ENCODE results near the gene CEBPB. TPM values are rescaled to one million over a fixed set of nuclear protein-coding genes. Genes with fewer than 3 reads are reported as not detected.
"Not testable (repeated sequence)": the region's sequence is repeated elsewhere in the genome, so short reads cannot be mapped to it uniquely, and the experiment has no call there.

The CEBPB gene
- polyA plus RNA-seq, 4 donors, result 4.0 to 8.5 (median 4.9) TPM

DNA sequence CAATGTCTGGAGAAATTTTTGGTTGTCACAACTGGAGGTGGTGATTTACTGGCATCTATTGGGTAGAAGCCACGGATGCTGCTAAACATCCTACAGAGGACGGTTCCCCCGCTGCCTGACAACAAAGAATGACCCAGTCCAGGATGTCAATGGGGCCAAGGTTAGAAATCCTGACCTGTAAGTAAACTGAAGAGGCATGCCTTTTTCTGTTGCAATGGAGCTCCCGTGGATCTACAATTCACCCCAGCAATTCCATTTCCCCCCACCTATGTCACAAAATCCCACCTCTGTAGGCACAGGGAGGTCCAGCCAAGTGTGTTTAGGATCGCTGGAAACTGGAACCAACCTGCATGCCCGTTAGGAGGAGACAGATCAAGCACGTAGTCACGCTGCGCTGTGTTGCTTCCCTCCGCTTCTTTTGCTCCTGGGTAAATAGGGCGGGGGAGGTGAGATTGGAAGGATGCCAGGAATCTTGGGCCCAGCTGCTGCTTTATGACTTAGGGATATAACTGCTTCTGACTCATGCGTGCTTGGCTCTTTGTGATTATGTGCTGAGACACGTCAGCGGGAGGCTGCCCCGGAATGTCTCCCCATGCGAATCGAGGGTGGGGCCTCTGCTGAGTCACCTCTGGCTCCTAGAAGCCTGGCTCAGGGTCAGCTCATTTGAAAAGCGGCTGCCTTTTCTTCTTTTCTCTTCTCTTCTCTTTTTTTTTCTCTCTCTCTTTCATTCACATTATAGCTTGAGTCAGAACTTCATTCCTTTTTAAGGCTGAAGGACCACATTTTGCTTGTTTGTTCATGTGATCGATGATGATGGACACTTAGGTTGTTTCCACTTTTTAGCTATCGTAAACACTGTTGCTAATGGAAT lies 24.7 kb upstream of the CEBPB start:
- DNase-seq (ENCODE audit: low read depth in 4 of 4, low spot score in 2 of 4), result peak; percentile 91 to 95 (median 94)

DNA sequence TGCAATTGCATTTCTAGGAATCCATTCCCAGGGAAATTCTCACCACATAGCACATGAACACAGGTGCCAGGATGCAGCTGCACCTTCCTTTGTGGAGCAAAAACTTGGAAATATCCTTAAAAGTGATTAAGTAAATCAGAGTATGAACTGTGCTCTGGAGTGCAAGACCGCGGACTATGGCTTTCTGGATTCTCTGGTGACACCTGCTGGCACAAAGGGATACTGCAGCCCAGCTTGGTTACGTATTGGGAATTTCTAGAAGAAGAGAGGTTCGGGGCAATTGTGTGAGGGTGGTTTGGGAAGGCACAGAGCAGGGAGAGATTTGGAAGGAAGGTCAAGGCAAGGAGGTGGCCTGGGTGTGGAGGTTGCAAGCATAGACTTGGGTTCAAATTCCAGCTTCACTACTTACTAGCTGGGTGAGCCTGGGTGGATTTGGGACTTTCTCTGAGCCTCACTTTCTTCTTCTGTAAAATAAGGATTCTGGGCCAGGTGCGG lies 21.3 kb upstream of the CEBPB start:
- DNase-seq (ENCODE audit: low read depth in 4 of 4, low spot score in 2 of 4), result no peak

DNA sequence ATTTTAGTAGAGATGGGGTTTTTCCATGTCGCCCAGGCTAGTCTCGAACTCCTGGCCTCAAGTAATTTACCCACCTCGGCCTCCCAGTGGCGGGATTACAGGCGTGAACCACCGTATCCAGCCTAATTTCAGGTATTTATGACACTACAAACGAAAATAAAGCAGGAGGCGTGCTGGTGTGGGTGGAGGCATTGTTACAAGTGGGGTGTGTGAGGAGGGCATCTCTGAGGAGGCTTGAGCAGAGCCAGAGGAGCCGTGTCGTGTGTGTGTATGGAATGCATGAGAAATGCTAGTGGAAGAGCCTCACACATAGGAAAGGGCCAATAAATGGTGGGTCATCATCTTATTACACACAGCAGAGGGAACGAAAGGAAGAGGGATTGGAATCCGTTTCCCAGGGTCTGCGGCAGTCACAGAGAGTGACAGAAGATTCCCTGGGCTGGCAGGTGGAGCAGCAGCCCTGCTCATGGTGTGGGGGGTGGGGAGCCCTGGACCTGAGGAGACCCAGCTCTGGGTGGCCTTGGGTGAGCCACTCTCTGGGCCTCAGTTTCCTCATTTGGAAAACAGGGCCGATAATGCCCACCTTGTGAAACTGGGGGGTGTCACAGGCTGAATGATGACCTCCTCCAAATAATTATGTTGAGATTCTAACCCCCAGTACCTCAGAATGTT lies 19.9 kb upstream of the CEBPB start:
- DNase-seq (ENCODE audit: low read depth in 4 of 4, low spot score in 2 of 4), result no peak

DNA sequence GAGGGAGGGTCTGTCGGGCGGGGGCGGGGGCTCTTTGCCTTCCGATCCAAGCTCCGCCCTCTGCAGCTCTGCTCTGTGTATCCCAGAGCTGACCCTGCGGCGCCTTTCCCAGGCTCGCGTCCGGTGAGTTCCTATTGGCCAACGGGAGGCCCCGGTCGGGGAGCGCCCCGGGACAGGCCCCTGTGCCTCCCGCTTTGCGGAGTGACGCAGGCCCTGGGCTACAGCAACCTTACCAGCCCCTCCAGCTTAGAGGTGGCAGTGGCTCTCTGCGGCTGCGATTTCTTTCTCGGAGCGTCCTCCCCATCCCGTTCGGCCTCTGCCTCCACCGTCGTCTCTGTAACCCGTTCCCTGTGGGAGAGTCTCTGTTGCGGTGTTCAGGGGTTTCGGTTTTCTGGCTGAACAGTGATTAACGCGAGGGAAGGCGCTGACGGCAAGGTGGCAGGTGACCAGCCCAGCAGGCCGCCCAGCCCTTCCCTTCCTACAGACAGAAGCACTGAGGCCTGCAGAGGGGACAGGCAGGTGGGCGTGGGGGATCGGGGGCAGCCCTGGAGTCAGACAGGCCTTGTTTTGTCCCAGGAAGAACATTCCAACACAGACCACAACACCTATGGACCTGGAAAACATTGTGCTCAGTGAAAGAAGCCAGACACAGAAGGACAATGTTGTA lies 18.1 kb upstream of the CEBPB start:
- no peak for DNase-seq (ENCODE audit: low read depth in 4 of 4, low spot score in 2 of 4)

DNA sequence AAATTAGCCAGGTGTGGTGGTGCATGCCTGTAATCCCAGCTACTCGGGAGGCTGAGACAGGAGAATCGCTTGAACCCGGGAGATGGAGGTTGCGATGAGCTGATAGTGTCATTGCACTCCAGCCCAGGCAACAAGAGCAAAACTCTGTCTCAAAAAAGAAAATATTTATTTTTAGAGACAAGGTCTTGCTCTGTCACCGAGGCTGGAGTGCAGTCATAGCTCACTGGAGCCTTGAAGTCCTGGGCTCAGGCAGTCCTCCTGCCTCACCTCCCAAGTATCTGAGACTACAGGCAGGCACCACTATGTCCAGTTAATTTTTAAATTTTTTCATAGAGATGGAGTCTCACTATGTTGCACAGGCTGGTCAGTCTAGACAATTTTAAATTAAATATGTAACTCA lies 16.2 kb upstream of the CEBPB start:
- no peak for DNase-seq (ENCODE audit: low read depth in 4 of 4, low spot score in 2 of 4)

DNA sequence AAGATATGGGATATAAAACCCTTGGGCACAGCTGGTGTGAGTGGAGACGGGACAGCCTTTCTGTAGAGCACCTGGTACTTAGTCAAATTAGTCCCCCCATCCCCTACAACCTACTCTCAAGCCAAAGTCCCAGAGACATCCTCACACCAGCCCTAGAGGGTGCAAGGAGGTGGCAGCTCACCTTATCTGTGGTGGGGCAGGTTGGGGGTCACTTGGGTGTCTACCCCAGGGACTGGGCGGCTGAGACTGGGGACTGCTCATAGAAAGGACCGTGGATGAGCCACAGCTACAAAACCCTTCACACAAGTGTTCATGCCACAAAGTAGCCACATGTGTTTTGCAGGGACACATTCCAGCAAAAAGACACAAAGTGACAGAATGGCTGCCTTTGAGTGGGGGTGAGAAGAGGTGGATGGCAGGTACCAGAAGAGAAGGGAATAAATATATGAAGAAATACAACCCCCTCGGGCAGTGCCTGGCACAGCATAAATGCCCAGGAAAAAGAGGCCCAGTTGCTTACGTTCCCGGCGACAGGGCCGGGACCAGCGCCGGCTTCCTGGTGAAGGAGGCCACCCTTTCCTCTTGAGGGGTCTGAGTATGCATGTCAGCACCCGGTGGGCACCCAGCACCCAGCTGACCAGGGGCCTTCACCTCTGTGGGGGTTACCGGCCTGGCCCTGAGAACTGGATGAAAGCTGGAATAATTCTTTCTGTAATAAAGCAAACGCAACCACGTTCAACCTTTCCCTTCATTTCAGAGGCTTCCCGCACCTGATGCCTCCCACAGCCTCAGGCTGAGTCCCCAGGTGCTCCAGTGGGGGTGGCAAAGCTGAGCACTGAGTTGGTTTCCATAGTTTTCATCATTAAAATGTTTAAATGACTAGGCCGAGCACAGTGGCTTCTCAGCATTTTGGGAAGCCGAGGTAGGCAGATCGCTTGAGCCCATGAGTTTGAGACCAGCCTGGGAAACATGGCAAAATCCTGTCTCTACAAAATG lies 14.4 kb upstream of the CEBPB start:
- DNase-seq (ENCODE audit: low read depth in 4 of 4, low spot score in 2 of 4), result no peak

DNA sequence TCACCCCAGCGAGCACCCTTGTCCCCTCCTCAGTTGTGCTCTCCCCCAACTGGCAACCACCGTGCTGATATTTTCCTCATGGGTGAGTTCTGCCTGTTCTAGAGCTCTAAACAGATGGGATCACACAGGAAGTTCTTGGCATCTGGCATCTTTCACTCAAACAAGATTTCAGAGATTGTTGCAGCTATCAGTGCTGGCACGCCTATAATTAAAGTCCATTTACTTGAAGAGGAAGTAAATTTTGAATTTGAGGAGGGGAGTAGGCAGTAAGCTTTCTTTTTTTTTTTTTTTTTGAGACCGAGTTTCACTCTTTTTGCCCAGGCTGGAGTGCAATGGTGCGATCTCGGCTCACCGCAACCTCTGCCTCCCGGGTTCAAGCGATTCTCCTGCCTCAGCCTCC lies 12.0 kb upstream of the CEBPB start:
- not testable (repeated sequence) for DNase-seq (ENCODE audit: low read depth in 4 of 4, low spot score in 2 of 4)

DNA sequence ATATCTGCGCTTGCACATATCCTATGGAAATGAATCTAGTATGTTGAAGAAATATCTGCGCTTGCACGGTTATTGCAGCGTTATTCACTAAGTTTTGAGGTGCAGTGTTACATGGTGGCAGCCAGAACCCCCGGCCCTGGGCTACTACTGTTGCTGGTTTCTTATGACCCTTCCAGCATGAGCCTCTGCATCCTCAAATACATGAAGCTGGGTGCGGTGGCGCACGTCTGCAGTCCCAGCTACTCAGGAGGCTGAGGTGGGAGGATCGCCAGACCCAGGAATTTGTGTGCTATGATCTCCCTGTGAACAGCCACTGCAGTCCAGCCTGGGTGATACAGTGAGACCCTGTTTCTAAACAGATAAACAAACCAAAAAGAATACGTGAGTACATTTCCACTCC lies 9.3 kb upstream of the CEBPB start:
- no peak for DNase-seq (ENCODE audit: low read depth in 4 of 4, low spot score in 2 of 4)

DNA sequence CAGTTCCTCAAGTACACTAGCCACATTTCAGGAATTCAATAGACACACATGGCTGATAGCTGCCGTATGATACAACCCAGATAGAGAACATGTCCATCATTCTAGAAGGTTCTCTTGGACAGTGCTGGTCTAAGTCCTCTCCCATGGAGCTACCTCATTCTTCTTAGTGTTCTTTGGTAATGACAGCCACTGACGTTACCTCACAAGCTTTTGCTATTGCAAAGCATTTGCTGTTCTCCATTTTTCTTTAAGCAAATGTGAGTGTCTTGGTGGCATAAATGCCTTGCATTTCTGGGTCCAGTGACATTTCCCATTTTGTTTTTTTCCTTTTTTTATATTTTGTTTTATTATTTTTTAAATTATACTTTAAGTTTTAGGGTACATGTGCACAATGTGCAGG lies 8.3 kb upstream of the CEBPB start:
- no peak for DNase-seq (ENCODE audit: low read depth in 4 of 4, low spot score in 2 of 4)

DNA sequence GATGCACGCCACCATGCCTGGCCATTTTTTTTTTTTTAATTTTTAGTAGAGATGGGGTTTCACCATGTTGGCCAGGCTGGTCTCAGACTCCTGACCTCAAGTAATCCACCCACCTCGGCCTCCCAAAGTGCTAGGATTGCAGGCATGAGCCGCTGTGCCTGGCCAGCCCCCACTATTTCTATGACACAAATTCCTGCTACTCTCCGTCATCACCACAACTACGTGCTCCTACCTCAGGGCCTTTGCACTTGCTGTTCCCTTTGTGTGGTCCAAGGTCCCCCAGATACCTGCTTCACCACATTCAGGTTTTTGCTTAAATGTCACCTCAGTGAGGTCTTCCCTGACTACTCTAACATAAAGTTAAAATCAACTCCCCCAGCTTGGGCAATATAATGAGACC lies 5.2 kb upstream of the CEBPB start:
- DNase-seq (ENCODE audit: low read depth in 4 of 4, low spot score in 2 of 4), result no peak

DNA sequence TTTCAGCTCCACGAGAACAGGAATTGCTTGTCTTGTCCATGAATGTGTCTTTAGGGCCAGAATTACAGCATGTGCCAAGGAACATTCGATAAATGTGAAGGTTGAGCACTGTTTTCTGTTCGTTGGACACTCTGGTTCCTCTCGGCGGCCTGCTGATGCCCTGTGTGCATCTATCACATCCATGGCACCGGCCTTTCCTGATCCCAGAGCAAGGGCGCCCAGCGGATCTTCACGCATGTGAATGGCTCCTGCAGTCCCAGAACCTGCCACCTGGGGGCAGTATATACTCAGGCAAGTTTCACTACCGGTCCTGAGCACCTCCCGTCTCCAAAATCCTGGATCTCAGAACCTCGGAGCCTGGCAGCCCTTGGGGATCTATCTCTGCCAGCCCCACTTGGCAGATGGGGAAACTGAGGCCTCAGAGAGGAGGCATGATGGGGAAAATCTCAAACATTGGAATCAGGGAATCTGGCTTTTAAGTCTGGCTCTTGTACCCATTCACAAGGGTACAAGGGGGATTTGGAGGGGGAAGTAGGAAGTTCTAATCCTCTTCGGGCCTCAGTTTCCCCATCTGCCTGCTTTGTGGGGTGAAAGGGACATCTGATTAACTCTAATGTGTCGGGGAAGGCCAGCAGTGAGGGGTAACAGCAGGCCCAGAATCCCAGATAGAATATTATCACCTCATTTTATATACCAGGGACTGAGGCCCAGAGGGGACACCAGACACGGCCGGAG lies 4.3 kb upstream of the CEBPB start:
- peak in 2 of 4 donors; percentile 54 to 71 for DNase-seq (ENCODE audit: low read depth in 4 of 4, low spot score in 2 of 4)

DNA sequence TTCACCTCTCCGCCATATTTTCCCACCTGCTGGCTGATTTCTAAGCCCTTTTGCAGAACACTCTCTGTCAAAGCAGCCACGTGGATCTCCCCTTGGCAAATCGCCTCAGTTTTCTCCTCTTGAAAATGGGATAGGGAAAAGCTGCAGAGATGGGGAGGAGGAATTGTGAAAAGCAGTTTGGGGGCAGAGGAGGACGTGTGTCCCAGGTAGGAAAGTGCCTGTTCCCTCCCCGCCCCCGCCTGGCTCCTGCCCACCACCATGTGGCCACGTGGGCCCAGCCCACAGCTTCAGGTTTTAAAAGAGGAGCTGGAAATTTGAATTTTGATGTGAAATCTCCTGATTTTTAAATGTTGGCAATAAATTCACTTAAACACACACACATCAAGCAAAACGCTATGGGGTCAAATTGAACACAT lies 3.6 kb upstream of the CEBPB start:
- no peak for DNase-seq (ENCODE audit: low read depth in 4 of 4, low spot score in 2 of 4)

DNA sequence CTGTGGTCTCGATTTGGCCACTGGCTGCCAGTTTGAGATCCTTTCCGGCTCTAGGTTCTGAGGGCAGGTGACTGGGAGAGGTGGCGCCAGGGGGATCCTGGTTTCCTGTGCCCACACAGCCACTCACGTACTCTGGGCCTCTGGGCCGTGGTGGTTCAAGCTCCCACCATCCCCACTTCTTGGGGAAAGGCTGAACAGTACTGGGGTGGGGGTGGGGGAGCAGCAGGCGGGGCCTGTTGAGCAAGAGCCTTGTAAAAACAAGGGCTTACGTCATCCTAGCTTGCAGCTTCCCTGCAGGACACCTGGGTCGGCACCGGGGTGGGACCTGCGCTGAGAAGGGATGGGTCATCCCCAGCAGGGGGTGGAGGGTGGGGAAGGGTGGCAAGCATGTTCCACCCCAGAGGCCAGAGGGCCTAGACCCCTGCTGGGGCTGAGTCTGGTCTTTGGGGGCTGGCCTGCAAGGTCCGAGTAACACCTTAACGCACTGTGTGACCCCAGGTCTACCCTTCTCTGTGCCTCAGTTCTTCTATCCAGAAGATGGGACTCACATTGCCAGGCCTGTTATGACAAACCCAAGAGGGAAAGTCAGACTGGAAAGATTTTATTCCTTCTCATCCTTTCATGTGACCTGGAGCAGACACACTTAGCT lies 3.1 kb upstream of the CEBPB start:
- DNase-seq (ENCODE audit: low read depth in 4 of 4, low spot score in 2 of 4), result no peak

DNA sequence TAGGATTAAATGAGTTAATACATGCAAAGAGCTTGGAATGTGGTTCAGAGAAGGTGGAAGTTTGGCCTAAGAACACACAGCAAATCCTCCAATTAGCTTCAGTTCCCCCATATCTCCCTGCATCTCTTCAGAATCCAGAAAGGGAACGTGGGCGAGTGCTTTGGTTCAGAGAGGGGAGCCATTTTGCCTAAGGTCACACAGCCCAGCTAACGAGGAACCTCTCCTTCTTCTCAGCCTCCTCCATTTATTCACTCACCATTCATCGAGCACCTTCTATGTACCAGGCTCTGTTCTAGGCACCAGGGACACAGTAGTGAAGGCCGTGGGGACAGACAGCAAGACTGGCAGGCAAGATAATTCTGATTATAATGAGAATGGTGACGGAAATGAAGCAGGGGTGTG lies 2.3 kb upstream of the CEBPB start:
- DNase-seq (ENCODE audit: low read depth in 4 of 4, low spot score in 2 of 4), result no peak

DNA sequence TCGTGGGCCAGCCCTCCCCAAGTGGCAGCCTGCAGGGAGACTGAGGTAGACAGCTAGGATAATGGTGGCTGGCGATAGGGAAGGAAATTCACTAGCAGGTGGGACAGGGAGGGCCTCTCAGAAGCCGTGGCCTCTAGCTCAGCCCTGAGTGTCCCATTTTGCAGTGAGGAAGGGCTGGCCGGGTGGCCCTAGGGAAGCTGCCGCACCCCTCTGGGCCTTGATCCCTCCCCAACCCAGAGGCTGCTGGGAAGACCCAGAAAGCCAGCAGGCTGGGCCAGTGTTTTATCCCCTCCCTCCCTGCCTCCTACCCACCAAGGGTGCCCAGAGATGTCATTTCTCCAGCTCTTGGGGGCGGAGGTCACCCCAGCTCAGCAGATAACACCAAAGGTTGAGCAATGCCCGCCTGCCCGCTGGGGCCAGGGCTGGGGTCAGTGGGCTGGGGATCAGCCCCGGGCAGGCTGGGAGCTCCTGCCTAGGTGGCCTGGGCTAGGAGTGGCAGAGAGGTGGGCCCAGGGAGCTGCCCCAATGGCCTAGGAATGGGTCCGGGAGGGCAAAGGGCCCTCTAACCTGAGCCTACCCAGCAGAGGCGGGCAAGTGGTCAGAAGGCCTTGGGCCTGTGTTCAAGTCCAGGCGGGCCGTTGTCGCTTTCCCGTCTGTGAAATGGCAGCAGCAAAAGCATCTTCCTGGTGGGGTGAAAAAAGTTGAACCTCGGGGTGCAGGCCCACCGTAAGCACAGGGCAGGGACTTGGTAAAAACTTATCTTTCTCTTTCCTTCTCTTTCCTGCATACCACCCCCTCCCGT lies 1.6 kb upstream of the CEBPB start:
- no peak for DNase-seq (ENCODE audit: low read depth in 4 of 4, low spot score in 2 of 4)

DNA sequence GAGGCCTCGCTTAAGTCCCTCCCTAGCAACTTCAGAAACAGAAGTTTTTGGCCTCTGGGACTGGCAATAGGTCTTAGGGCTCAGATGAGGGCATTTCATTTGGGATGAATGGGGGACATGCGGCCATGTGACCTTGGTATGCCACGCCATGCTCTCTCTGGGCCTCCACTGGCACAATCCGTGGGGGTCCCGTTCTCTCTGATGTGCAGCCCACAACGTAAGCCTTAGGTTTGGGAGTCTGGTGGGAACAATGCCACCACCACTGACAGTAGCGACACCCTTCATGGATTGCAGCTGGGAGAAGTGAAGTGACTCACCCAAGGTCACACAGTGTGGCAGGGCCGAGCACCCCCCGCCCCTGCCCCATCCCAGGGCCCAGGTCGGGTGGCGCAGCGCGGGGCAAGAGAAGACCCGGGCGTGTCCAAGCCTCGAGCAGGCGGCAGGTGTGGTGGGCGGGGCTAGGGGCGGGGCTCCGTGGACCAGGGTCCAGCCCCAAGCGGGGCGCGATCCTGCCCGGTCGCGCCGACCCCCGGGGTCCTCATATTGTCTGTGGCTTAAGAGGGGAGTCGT lies 864 bp upstream of the CEBPB start:
- no peak for DNase-seq (ENCODE audit: low read depth in 4 of 4, low spot score in 2 of 4)

DNA sequence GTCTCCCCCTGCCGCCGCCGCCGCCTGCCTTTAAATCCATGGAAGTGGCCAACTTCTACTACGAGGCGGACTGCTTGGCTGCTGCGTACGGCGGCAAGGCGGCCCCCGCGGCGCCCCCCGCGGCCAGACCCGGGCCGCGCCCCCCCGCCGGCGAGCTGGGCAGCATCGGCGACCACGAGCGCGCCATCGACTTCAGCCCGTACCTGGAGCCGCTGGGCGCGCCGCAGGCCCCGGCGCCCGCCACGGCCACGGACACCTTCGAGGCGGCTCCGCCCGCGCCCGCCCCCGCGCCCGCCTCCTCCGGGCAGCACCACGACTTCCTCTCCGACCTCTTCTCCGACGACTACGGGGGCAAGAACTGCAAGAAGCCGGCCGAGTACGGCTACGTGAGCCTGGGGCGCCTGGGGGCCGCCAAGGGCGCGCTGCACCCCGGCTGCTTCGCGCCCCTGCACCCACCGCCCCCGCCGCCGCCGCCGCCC lies 474 bp downstream of the CEBPB start:
- DNase-seq (ENCODE audit: low read depth in 4 of 4, low spot score in 2 of 4), result no peak
